GM21576 (cell line): Measurements from ENCODE around the gene ERN2.

Experiments used
- ATAC-seq: cut with Tn5 transposase; IDR thresholded peaks from one replicate; pipeline ENCODE4 v1.9.1; 2021; ENCODE audit warnings: mild to moderate bottlenecking, moderate library complexity; ENCODE audit not compliant: unreplicated experiment

The ERN2 gene

DNA sequence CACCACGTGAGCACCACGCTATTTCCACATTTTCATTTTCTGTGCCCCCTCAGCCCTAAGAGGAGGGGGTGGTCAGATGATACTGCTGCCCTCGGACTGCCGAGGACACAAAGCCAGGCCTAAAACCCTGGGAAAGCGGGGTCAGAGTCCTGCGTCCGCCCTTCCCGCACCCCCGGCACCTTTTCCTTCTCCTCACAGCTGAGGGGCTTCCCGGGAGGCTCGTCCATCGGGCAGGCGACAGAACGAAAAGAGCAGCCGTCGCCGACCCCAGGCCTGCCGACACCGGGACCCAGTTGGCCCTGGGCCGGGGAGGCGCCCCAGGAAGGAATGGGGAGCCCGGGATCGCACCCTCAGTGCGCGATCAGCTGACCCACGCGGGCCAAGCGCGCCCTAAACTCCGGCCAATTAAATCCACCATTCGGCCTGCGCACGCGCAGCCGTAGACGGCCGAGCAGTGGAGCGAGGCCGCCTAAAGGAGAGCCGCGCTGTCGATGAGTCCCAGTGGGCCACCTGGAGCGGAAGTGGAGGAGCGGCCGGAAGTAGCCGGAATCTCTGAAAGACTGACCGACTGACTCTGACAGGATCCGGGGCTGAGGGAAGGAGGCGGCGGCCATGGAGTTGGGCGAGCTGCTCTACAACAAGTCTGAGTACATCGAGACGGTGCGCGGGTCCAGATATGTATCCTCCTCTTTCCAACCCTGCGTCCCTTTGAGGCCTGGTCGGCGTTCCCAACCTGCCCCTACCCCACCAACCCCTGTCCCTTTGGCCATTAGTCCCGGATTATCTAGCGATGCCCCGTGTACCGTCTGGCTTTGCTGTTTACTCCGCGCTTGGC lies 71.9 kb downstream of the ERN2 start, which contains the start of the genes DCTN5 and PALB2:
DCTN5 (plus strand) TSS at position 536 of the 835 bp plus-strand sequence; CDS start at position 613, 77 bp downstream.
PALB2 (minus strand) TSS at position 380 of the 835 bp plus-strand sequence; CDS start at position 227, 153 bp downstream.
- peak; percentile 94 for ATAC-seq

DNA sequence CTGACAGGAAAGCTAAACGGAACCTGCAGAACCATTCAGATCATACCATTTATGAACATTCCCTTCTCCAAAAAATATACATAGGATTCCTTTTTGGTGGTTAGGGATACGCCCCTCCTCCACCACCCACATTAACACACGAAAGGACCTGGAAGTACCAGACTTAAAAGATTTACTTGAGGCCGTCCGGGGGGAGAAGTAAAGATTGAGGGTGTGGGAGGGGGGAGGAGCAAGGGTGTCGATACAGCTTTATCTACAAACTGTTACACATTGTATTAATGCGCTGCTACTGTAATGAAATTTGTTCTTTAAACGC lies 72.4 kb downstream of the ERN2 start:
- no peak for ATAC-seq
